ENCODE results near the gene RHBDD2. TPM values are rescaled to one million over a fixed set of nuclear protein-coding genes. Genes with fewer than 3 reads are reported as not detected.
A peak's percentile ranks its signal among the peaks of the same experiment; 100 is the strongest.

The RHBDD2 gene
- total and polyA plus RNA-seq, 10 of the 15 experiments (the other 5 are each of a cell fraction or from before 2014, with no cell fraction given) = 3.9 to 39.8 (median 16.9) TPM

- TF ChIP-seq SMARCA5 (IDR thresholded peaks at IDR 0.05) (peak; percentile 88; the same call in 1 of the 2 replicates), FOXK2 (IDR thresholded peaks at IDR 0.05) (peak; percentile 97), SMAD1 (IDR thresholded peaks at IDR 0.05; ENCODE audit: low read depth, partially characterized antibody) (no peak), MTA3 (IDR thresholded peaks at IDR 0.05; ENCODE audit: borderline replicate concordance, low read length) (no peak), EZH2 (IDR thresholded peaks at IDR 0.05; ENCODE audit: borderline replicate concordance, control insufficient read depth, low read depth, low read length) (no peak), KAT2A (conservative IDR thresholded peaks at IDR 0.05; ENCODE audit: control insufficient read depth, low read depth, low read length) (no peak), POLR2AphosphoS5 (IDR thresholded peaks at IDR 0.05; ENCODE audit: low read length) (peak; percentile 99), RELA (IDR thresholded peaks at IDR 0.05; ENCODE audit: borderline replicate concordance, partially characterized antibody) (peak; percentile 86), ZBTB40 (IDR thresholded peaks at IDR 0.05; ENCODE audit: borderline replicate concordance) (no peak; the same call in 1 of the 2 replicates), CHD1 (IDR thresholded peaks at IDR 0.05; ENCODE audit: low read depth, low read length) (peak; percentile 100), MYB (IDR thresholded peaks at IDR 0.05; ENCODE audit: borderline replicate concordance, low read depth, low read length) (no peak), RFX5 (IDR thresholded peaks at IDR 0.05; ENCODE audit: low read depth, low read length) (no peak), STAT1 (conservative IDR thresholded peaks at IDR 0.05) (peak; percentile 98), HDGF (IDR thresholded peaks at IDR 0.05) (no peak)
- TF ChIP-seq, protein P1, sequence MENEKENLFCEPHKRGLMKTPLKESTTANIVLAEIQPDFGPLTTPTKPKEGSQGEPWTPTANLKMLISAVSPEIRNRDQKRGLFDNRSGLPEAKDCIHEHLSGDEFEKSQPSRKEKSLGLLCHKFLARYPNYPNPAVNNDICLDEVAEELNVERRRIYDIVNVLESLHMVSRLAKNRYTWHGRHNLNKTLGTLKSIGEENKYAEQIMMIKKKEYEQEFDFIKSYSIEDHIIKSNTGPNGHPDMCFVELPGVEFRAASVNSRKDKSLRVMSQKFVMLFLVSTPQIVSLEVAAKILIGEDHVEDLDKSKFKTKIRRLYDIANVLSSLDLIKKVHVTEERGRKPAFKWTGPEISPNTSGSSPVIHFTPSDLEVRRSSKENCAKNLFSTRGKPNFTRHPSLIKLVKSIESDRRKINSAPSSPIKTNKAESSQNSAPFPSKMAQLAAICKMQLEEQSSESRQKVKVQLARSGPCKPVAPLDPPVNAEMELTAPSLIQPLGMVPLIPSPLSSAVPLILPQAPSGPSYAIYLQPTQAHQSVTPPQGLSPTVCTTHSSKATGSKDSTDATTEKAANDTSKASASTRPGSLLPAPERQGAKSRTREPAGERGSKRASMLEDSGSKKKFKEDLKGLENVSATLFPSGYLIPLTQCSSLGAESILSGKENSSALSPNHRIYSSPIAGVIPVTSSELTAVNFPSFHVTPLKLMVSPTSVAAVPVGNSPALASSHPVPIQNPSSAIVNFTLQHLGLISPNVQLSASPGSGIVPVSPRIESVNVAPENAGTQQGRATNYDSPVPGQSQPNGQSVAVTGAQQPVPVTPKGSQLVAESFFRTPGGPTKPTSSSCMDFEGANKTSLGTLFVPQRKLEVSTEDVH (IDR thresholded peaks at IDR 0.05; ENCODE audit: low read depth, partially characterized antibody) = no peak
- TF ChIP-seq, protein P2, sequence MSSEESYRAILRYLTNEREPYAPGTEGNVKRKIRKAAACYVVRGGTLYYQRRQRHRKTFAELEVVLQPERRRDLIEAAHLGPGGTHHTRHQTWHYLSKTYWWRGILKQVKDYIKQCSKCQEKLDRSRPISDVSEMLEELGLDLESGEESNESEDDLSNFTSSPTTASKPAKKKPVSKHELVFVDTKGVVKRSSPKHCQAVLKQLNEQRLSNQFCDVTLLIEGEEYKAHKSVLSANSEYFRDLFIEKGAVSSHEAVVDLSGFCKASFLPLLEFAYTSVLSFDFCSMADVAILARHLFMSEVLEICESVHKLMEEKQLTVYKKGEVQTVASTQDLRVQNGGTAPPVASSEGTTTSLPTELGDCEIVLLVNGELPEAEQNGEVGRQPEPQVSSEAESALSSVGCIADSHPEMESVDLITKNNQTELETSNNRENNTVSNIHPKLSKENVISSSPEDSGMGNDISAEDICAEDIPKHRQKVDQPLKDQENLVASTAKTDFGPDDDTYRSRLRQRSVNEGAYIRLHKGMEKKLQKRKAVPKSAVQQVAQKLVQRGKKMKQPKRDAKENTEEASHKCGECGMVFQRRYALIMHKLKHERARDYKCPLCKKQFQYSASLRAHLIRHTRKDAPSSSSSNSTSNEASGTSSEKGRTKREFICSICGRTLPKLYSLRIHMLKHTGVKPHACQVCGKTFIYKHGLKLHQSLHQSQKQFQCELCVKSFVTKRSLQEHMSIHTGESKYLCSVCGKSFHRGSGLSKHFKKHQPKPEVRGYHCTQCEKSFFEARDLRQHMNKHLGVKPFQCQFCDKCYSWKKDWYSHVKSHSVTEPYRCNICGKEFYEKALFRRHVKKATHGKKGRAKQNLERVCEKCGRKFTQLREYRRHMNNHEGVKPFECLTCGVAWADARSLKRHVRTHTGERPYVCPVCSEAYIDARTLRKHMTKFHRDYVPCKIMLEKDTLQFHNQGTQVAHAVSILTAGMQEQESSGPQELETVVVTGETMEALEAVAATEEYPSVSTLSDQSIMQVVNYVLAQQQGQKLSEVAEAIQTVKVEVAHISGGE (CRISPR knock-in tag; IDR thresholded peaks at IDR 0.05) = no peak
- TF ChIP-seq, protein P3, sequence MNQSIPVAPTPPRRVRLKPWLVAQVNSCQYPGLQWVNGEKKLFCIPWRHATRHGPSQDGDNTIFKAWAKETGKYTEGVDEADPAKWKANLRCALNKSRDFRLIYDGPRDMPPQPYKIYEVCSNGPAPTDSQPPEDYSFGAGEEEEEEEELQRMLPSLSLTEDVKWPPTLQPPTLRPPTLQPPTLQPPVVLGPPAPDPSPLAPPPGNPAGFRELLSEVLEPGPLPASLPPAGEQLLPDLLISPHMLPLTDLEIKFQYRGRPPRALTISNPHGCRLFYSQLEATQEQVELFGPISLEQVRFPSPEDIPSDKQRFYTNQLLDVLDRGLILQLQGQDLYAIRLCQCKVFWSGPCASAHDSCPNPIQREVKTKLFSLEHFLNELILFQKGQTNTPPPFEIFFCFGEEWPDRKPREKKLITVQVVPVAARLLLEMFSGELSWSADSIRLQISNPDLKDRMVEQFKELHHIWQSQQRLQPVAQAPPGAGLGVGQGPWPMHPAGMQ (IDR thresholded peaks at IDR 0.05; ENCODE audit: borderline replicate concordance) = no peak
Observed at GRCh38 chr7:75914655-75915415, 36.0 kb downstream of the RHBDD2 start, which contains the start of gene POR (continued).

All from GM12878 (cell line).